ENCODE results near the gene GALNT16. TPM values are rescaled to one million over a fixed set of nuclear protein-coding genes. Genes with fewer than 3 reads are reported as not detected.
A peak's percentile ranks its signal among the peaks of the same experiment; 100 is the strongest.

GALNT16 gene
- total RNA-seq, 2 donors from 2014 or later, result 0.05 to 0.21 TPM

DNA sequence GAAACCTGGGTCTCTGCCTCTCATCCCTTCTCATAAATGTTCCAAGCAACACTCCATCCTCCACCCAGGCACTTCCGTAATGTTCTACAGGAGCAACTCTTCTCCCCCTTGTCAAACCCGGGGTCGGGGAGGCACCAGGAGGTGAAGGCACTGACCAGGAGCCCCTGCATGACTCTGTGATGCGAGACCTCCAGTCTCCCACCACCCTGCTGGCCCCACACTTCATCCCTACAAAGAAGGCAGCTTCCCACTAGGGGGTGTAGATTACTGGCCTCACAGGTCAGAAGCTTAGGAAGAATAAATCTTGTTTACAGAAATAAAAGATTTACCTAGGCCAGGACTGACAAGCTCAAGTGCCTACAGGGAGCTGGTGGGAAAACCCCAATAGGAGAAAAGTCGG, 90.9 kb downstream of the GALNT16 start:
- no peaks in the 10 kb centered on the region for H3K9me3 Mint-ChIP-seq
- H3K4me1 Mint-ChIP-seq (ENCODE audit: low read depth), result peaks cover 17% of the 10 kb centered on the region
- ATAC-seq (replicated peaks in 1 of 2) (no peak), DNase-seq (no peak)
- H3K27ac Mint-ChIP-seq, result no peak overlapping the region
- H3K27me3 Mint-ChIP-seq (ENCODE audit: low read depth), result peaks cover 9% of the 10 kb centered on the region
- H3K4me3 Mint-ChIP-seq, result no peak overlapping the region
- no peaks in the 10 kb centered on the region for H3K36me3 Mint-ChIP-seq (ENCODE audit: insufficient read depth in 2 of 2)

DNA sequence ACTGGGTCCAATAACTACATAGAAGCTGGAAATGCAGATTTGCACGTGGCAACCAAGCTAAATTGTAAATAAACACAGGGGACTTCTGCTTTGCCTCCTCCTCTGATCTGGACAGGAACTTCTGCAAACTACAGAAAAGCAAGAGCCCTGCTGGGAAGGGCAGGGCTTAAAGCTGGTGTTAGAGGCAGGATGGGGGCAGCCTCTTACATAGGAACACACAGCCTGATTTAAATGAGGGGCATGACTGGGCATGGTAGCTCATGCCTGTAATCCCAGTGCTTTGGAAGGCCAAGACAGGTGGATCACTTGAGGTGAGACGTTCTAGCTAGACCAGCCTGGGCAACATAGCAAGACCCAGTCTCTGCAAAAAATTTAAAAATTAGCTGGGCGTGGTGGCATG, 91.4 kb downstream of the GALNT16 start:
- H3K4me3 Mint-ChIP-seq, result no peak overlapping the region
- H3K9me3 Mint-ChIP-seq, result no peaks in the 10 kb centered on the region
- DNase-seq (no peak), ATAC-seq (replicated peaks in 1 of 2) (no peak)
- H3K4me1 Mint-ChIP-seq (ENCODE audit: low read depth), result peaks cover 17% of the 10 kb centered on the region
- no peaks in the 10 kb centered on the region for H3K36me3 Mint-ChIP-seq (ENCODE audit: insufficient read depth in 2 of 2)
- no peak overlapping the region for H3K27ac Mint-ChIP-seq
- H3K27me3 Mint-ChIP-seq (ENCODE audit: low read depth), result peaks cover 9% of the 10 kb centered on the region

DNA sequence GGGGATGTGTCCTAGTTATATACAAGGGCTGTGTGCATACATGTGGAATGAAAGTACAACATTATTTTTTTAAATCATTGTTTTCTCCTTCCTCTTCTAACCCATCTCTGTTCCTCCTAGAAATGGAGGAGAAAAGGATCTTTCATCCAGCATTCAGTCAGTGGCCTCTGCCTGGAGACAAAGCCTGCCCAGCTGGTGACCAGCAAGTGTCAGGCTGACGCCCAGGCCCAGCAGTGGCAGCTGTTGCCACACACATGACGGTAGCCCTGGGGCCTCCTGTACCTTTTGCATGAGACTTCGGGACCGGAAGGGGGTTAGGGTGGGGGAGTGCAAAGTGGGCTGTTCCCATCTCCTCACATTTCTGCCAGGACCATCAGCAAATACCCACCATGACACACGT, 92.0 kb downstream of the GALNT16 start:
- ATAC-seq (replicated peaks in 1 of 2) (no peak), DNase-seq (no peak)
- H3K27ac Mint-ChIP-seq, result no peak overlapping the region
- H3K4me3 Mint-ChIP-seq, result no peak overlapping the region
- H3K9me3 Mint-ChIP-seq, result no peaks in the 10 kb centered on the region
- no peaks in the 10 kb centered on the region for H3K36me3 Mint-ChIP-seq (ENCODE audit: insufficient read depth in 2 of 2)
- peaks cover 9% of the 10 kb centered on the region for H3K27me3 Mint-ChIP-seq (ENCODE audit: low read depth)
- H3K4me1 Mint-ChIP-seq (ENCODE audit: low read depth), result peaks cover 17% of the 10 kb centered on the region

DNA sequence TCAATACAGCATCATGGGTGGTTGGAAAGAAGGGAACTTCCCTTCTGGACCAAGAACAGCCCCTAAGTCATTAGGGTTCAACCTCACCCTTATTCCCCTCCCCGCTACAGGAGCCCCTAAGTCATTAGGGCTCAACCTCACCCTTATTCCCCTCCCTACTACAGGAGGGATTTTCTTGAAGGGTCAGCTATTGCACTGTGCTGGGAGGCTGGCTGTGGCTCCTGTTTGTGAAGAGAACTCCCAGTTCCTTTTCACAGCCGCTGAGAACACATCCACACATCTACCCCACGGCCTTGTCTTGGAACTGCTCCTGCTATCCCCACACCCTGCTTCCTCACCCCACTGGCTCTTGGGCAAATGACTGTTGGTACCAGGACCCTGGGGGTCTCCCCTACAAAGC, 93.2 kb downstream of the GALNT16 start:
- DNase-seq (no peak), ATAC-seq (replicated peaks in 1 of 2) (no peak)
- no peak overlapping the region for H3K4me3 Mint-ChIP-seq

DNA sequence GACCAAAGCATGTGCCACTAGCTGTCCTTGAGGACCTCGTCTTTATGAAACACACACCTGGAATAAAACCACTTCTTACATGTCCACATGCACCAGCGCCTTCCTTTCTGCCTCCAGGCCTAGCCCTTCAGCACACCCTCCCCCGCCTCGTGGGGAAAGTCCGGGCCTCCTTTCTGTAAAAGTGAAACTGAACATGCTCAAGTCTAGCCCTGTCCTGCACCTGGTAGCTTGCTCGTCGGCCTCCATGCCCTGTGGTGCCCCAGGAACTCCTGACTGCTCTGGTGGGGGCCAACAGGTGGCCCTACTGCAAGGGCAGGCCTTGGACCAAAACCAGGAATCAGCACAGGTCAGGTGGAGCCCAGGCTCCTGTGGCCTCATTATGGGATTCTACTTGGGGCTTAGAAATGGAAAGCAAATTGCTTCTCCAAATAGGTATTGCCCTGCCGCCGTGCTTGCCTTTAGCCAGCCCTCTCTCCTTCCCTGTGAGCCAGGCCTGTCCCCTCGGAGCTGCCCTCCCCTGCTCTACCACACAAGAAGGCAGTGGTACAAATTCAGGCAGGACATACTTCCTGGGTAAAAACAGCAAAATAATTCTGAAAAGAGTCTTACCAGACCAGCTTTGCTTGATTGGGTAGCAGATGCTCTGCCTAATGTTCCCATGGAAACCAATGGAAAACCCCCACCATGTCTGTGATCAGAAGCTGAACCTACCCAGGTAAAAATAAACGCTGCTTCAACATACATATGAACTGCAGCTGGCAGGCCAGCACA, 94.6 kb downstream of the GALNT16 start:
- peak overlapping the region; percentile 76 to 78 for H3K4me3 Mint-ChIP-seq
- peak overlapping the region; percentile 62 for H3K27ac Mint-ChIP-seq
- H3K4me1 Mint-ChIP-seq (ENCODE audit: low read depth), result peaks cover 37% of the 10 kb centered on the region
- no peaks in the 10 kb centered on the region for H3K36me3 Mint-ChIP-seq (ENCODE audit: insufficient read depth in 2 of 2)
- peak; percentile 78 to 79 for DNase-seq
- H3K27me3 Mint-ChIP-seq (ENCODE audit: low read depth), result no peaks in the 10 kb centered on the region
- no peaks in the 10 kb centered on the region for H3K9me3 Mint-ChIP-seq
- ATAC-seq (replicated peaks in 1 of 2), result peak; percentile 75 to 85

More for the DNA sequence above, 93.2 kb downstream of the GALNT16 start:
- Mint-ChIP-seq H3K27ac (no peak overlapping the region), H3K4me1 (ENCODE audit: low read depth) (peaks cover 24% of the 10 kb centered on the region), H3K36me3 (ENCODE audit: insufficient read depth in 2 of 2) (no peaks in the 10 kb centered on the region), H3K9me3 (no peaks in the 10 kb centered on the region), H3K27me3 (ENCODE audit: low read depth) (peaks cover under 1% of the 10 kb centered on the region)

DNA sequence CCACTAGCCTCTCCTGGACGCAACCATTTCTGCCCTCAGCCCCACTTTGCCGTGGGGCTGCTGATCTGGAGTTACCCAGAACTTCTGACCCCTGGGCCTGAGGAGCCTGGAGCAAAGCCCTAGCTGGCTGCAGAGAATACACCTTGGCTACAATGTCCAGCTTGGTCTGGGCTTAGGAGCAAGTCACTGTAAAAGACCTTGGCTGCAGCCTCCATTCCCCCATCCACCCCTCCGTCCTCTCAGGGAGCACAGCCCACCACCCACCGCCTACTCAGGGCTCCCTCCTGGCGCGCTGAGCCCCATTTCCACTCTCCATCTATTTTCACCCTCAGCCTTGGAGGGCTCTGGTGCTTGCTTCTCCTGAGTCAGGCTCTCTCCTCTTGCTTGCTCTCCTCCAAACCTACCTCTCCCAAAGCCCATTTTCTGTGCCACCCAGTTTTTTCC, 95.2 kb downstream of the GALNT16 start:
- Mint-ChIP-seq H3K4me3 (peak overlapping the region; percentile 76 to 78), H3K4me1 (ENCODE audit: low read depth) (peaks cover 40% of the 10 kb centered on the region), H3K27ac (peak overlapping the region; percentile 62), H3K36me3 (ENCODE audit: insufficient read depth in 2 of 2) (no peaks in the 10 kb centered on the region), H3K27me3 (ENCODE audit: low read depth) (no peaks in the 10 kb centered on the region), H3K9me3 (no peaks in the 10 kb centered on the region)
- no peak for DNase-seq
- ATAC-seq (replicated peaks in 1 of 2), result no peak

DNA sequence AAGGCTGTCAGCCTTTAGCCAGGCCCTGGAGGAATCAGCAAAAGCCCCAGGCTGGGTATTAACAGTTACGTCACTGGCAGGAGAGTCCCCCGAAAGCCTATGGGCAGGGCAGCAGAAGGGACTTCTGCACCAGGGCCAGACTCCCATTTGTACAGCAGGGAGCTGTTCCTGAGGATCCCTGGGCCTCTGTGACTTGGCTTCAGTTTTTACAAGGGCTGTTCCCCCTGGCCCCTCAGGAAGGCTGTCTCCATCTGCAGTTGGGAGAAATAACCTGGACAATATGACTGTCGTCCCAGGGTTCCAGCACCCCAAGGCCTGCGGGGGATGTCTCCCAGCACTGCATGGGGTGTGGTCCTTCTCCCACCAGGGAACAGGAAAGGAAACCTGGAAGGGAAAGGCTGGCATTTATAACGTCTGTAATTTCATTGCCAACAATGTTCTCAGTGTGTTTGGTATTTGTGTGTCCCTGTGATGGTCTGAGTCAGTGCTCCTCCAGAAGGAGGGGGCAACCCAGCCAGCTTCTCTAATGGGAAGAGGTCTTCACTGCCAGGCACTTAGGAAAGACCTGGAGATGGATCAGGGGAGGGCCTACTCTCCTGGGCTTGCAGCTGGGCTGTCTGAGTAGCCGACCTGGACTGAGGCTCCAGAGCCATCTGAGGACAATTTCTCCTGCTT, 95.8 kb downstream of the GALNT16 start:
- H3K36me3 Mint-ChIP-seq (ENCODE audit: insufficient read depth in 2 of 2), result no peaks in the 10 kb centered on the region
- peaks cover 46% of the 10 kb centered on the region for H3K4me1 Mint-ChIP-seq (ENCODE audit: low read depth)
- H3K27ac Mint-ChIP-seq, result no peak overlapping the region
- DNase-seq (no peak), ATAC-seq (replicated peaks in 1 of 2) (no peak)
- H3K9me3 Mint-ChIP-seq, result no peaks in the 10 kb centered on the region
- no peaks in the 10 kb centered on the region for H3K27me3 Mint-ChIP-seq (ENCODE audit: low read depth)
- peak overlapping the region; percentile 14 to 48 for H3K4me3 Mint-ChIP-seq

DNA sequence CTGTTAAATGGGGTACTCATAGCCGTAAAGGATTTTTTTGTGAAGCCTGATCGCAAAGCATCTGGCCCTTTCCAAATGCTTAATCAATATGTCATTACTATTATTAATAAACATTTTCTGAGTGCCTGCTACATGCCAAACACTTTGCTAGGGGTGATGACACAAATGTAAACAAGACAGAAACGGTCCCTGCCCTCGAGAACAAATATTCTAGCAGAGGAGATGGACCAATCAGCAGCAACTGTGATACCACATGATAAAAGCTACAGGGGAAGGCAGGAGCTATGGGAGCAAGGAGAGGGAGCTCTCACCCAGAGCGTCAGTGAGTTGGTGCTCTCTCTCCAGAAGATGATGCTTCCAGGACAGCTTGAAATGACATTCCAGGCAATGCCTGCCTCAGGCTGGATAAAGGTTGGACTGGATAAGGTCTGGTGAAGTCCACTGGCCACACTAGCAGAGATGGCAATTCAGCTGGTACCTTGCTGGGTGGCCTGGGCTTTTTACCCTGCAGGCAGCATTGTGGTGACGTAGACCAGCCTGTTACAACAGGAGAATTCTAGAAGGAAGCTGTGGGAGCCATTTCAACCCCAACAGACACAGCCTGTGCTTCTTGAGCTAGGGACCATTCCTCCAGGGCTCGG, 97.1 kb downstream of the GALNT16 start:
- H3K36me3 Mint-ChIP-seq (ENCODE audit: insufficient read depth in 2 of 2), result no peaks in the 10 kb centered on the region
- no peaks in the 10 kb centered on the region for H3K27me3 Mint-ChIP-seq (ENCODE audit: low read depth)
- DNase-seq (no peak), ATAC-seq (replicated peaks in 1 of 2) (no peak)
- peaks cover 50% of the 10 kb centered on the region for H3K4me1 Mint-ChIP-seq (ENCODE audit: low read depth)
- H3K27ac Mint-ChIP-seq, result no peak overlapping the region
- H3K4me3 Mint-ChIP-seq, result no peak overlapping the region
- no peaks in the 10 kb centered on the region for H3K9me3 Mint-ChIP-seq

DNA sequence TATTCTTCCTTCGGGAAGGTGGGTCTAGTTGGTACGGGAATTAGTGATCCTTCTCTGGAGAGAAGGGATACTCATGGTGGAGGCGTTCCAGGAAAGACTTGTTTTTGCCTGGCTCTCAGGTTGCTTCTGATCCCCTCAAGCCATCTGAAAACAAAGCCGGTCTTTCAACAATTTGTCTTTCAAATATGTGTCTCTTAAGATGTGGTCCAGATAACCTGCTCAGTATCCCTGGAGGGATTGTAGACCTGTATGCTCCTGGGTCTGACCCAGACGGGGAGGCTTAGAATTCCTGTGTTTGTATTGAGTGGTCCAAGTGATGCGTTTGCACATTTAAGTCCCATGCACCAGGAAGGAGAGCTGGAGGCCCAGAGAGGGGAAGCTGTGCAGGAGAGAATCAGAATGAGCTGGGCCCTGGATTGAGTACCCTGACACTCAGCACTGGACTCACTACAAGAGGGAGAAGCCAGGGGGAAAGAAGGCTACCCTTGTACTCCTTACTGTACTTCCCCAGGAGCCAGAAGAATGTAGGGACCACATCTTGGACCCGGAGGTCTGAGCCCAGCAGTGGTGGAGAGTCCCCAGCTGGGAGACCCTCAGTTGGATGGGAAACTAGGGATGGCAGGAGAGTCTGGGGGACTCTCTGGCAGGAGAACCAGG, 97.7 kb downstream of the GALNT16 start:
- DNase-seq, result no peak
- H3K27ac Mint-ChIP-seq, result no peak overlapping the region
- peak overlapping the region in 1 of 2 donors; percentile 13 for H3K4me3 Mint-ChIP-seq
- no peak for ATAC-seq (replicated peaks in 1 of 2)
- H3K9me3 Mint-ChIP-seq, result no peaks in the 10 kb centered on the region
- H3K4me1 Mint-ChIP-seq (ENCODE audit: low read depth), result peaks cover 50% of the 10 kb centered on the region
- H3K27me3 Mint-ChIP-seq (ENCODE audit: low read depth), result no peaks in the 10 kb centered on the region
- H3K36me3 Mint-ChIP-seq (ENCODE audit: insufficient read depth in 2 of 2), result no peaks in the 10 kb centered on the region

DNA sequence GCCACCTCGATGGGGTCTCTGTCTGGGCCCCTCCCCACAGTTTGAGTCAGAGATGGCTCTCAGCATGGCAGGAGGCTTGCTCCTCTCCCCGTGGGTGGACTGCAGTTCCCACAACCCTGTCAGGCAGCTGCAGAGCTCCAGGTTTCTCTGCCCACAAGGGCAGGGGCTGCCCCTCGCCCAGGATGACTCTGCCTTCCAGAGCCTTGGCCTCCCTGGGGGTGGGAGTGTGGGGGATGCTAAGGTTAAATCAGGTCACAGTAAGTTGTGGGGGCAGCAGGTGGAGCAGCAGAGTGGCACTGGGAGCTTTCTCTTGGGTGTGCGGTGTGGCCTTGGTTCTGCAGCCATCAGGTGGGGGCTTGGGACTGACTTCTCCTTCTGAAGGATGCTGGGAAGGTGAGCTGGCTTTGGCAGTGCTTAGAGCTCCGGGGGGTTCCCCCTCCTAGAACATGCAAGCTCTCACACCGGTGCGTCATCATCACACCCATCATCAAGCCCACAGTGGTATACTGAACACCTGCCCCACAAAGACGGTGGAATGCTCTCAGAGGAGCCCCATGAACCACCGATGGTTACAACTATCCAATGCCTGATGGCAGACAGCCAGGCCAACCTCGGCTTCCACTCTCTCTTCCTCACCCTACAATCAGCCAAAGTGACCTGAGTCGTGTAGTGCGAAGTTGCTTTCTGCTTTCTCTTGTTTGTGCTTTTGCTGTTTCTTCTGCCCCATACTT, 98.4 kb downstream of the GALNT16 start:
- Mint-ChIP-seq H3K4me1 (ENCODE audit: low read depth) (peaks cover 50% of the 10 kb centered on the region), H3K4me3 (peak overlapping the region; percentile 40 to 58), H3K27ac (peak overlapping the region; percentile 78), H3K36me3 (ENCODE audit: insufficient read depth in 2 of 2) (no peaks in the 10 kb centered on the region), H3K9me3 (no peaks in the 10 kb centered on the region), H3K27me3 (ENCODE audit: low read depth) (no peaks in the 10 kb centered on the region)
- ATAC-seq (replicated peaks in 1 of 2) (peak; percentile 83), DNase-seq (peak; percentile 59 to 63)

DNA sequence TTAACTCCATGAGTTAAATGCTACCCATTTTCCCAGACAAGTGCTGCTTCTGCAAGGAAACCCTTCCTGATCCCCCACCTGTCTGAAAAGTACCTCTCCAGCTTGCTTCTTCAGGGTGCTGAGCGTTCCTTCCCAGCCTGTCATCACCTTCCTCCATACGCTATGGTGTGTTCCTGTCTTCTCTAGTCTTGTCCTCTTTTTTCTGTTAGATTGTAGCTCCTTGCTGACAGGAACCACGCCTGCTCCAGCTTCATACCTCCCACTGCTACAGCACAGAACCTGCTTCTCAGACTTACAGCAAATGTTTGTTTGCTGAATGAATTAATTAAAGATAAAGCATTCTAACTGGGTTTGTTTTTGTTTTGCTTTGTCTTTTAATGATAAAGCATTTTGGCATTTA, 99.0 kb downstream of the GALNT16 start:
- Mint-ChIP-seq H3K4me1 (ENCODE audit: low read depth) (peaks cover 47% of the 10 kb centered on the region), H3K27me3 (ENCODE audit: low read depth) (no peaks in the 10 kb centered on the region), H3K36me3 (ENCODE audit: insufficient read depth in 2 of 2) (no peaks in the 10 kb centered on the region), H3K27ac (peak overlapping the region; percentile 78), H3K4me3 (peak overlapping the region; percentile 40 to 58), H3K9me3 (no peaks in the 10 kb centered on the region)
- no peak for DNase-seq
- ATAC-seq (replicated peaks in 1 of 2), result no peak

DNA sequence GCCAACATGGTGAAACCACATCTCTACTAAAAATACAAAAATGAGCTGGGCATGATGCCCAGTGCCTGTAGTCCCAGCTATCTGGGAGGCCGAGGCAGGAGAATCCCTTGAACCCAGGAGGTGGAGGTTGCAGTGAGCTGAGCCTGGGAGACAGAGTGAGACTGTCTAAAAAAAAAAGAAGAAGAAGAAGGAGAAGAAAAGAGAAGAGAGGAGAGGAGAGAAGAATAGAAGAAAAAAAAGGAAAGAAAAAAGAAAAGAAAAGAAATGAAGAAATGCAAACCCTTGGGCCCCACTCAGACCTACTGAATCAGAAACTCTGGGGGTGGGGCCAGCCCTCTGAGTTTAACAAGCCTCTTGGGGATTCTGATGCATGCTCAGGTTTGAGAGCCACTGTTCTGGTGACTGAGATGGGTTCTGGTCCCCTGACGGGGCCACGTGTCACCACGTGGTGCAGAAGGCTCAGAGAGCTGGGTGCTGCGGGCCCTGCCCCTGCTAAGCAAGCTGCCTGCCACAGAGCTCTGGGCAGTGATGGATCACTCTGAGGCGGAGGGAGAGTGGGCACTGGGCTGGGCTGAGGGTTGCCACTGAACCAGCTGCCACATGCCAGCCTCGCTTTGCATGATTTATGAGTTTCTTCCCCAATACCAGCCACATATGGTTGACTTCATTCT, 100.6 kb downstream of the GALNT16 start:
- Mint-ChIP-seq H3K9me3 (no peaks in the 10 kb centered on the region), H3K27ac (no peak overlapping the region), H3K4me3 (peak overlapping the region in 1 of 2 donors; percentile 47), H3K27me3 (ENCODE audit: low read depth) (no peaks in the 10 kb centered on the region), H3K4me1 (ENCODE audit: low read depth) (peaks cover 33% of the 10 kb centered on the region), H3K36me3 (ENCODE audit: insufficient read depth in 2 of 2) (no peaks in the 10 kb centered on the region)
- peak; percentile 43 to 52 for ATAC-seq (replicated peaks in 1 of 2)
- DNase-seq, result peak; percentile 18 to 22

Measured in activated T-cell treated with anti-CD3 and anti-CD28 coated beads, Interleukin-2, amount 50 U/mL, for 72 hours (primary cell).